ENCODE data around the gene UBALD2.

DNA sequence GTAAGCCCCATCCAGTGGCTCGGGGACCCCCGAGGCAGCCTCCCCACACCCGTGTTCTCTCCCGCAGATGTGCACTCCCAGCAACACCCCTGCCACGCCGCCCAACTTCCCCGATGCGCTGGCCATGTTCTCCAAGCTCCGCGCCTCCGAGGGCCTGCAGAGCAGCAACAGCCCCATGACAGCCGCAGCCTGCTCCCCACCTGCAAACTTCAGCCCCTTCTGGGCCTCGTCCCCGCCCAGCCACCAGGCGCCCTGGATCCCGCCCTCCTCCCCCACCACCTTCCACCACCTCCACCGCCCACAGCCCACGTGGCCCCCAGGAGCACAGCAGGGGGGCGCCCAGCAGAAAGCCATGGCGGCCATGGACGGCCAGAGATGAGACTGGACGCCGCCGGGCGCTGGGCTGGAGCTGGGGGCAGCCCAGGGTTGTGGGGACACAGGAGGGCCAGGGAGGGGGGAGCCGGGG lies 5.0 kb downstream of the UBALD2 start:
- TF ChIP-seq, protein P1, sequence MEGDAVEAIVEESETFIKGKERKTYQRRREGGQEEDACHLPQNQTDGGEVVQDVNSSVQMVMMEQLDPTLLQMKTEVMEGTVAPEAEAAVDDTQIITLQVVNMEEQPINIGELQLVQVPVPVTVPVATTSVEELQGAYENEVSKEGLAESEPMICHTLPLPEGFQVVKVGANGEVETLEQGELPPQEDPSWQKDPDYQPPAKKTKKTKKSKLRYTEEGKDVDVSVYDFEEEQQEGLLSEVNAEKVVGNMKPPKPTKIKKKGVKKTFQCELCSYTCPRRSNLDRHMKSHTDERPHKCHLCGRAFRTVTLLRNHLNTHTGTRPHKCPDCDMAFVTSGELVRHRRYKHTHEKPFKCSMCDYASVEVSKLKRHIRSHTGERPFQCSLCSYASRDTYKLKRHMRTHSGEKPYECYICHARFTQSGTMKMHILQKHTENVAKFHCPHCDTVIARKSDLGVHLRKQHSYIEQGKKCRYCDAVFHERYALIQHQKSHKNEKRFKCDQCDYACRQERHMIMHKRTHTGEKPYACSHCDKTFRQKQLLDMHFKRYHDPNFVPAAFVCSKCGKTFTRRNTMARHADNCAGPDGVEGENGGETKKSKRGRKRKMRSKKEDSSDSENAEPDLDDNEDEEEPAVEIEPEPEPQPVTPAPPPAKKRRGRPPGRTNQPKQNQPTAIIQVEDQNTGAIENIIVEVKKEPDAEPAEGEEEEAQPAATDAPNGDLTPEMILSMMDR (IDR thresholded peaks at IDR 0.05), result no peak
- no peak for TF ChIP-seq POLR2A (IDR thresholded peaks at IDR 0.05)

All from esophagus squamous epithelium (tissue), 4 donors.